ENCODE results near the gene TBC1D7. TPM values are rescaled to one million over a fixed set of nuclear protein-coding genes. Genes with fewer than 3 reads are reported as not detected.

TBC1D7 gene
- total RNA-seq, 4 donors from 2014 or later = 6.9 to 10.7 (median 9.6) TPM

- peaks cover 0 to 3% of the 10 kb centered on the region in 2 donors for H3K36me3 ChIP-seq
- intact Hi-C loops (cut with DNase I) = no loop called here
- no peak overlapping the region for H3K27ac ChIP-seq
- H3K27me3 ChIP-seq = no peaks in the 10 kb centered on the region
- no peaks in the 10 kb centered on the region for H3K9me3 ChIP-seq
- H3K4me3 ChIP-seq (replicated peaks in 1 of 3) = no peak overlapping the region
- no peak for DNase-seq
- WGBS, 2 donors = 86 to 90% methylated on average over 9 of the region's 9 CpGs
- no peak for TF ChIP-seq CTCF (IDR thresholded peaks at IDR 0.05)
- TF ChIP-seq POLR2A (IDR thresholded peaks at IDR 0.05) = no peak
- H3K4me1 ChIP-seq = peaks cover 0 to 10% of the 10 kb centered on the region in 2 donors
Observed at GRCh38 chr6:13300643-13301590, 27.4 kb downstream of the TBC1D7 start.

GRCh38 chr6:13299918-13300317, 28.4 kb downstream of the TBC1D7 start:
- TF ChIP-seq POLR2A (IDR thresholded peaks at IDR 0.05) (no peak), CTCF (IDR thresholded peaks at IDR 0.05) (no peak)
- no peak overlapping the region for H3K27ac ChIP-seq
- peaks cover 0 to 10% of the 10 kb centered on the region in 2 donors for H3K4me1 ChIP-seq
- no peaks in the 10 kb centered on the region for H3K27me3 ChIP-seq
- intact Hi-C loops (cut with DNase I) = no loop called here
- H3K4me3 ChIP-seq (replicated peaks in 1 of 3) = no peak overlapping the region
- H3K9me3 ChIP-seq = no peaks in the 10 kb centered on the region
- DNase-seq = no peak
- WGBS, 2 donors = 84 to 93% methylated on average over 6 of the region's 6 CpGs
- peaks cover 0 to 6% of the 10 kb centered on the region in 2 donors for H3K36me3 ChIP-seq

DNA sequence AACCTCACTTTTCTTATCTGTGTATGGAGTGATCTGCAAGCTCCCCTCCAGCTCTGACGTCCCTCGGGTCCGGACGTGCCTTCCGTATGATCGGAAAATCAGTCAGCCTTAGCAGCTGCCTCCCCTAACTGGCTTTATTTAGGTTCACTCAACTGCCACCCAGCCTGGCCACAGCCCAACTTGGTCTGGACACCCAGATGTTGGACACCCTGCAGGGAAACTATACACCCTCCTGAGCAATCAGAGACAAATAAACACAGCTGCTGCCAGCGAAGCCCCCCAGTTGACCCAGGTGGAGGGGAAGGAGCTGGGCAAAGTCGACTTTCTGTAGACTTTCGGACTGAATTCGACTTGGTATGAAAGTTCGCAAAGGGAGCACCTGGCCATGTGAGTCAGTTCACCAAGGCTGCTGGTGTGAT, 28.9 kb downstream of the TBC1D7 start:
- peaks cover 0 to 10% of the 10 kb centered on the region in 2 donors for H3K4me1 ChIP-seq
- 92 to 95% methylated on average over 11 of the region's 11 CpGs for WGBS, 2 donors
- peaks cover 0 to 11% of the 10 kb centered on the region in 2 donors for H3K36me3 ChIP-seq
- no peak for DNase-seq
- no peak for TF ChIP-seq POLR2A (IDR thresholded peaks at IDR 0.05)
- TF ChIP-seq CTCF (IDR thresholded peaks at IDR 0.05) = no peak
- H3K4me3 ChIP-seq (replicated peaks in 1 of 3) = no peak overlapping the region
- no peaks in the 10 kb centered on the region for H3K27me3 ChIP-seq
- intact Hi-C loops (cut with DNase I) = no loop called here
- no peaks in the 10 kb centered on the region for H3K9me3 ChIP-seq
- H3K27ac ChIP-seq = no peak overlapping the region

GRCh38 chr6:13298446-13298845, 29.9 kb downstream of the TBC1D7 start:
- Histone ChIP-seq H3K9me3 (no peaks in the 10 kb centered on the region), H3K36me3 (peaks cover 0 to 11% of the 10 kb centered on the region in 2 donors), H3K27ac (no peak overlapping the region), H3K4me3 (replicated peaks in 1 of 3) (no peak overlapping the region), H3K27me3 (no peaks in the 10 kb centered on the region), H3K4me1 (peaks cover 0 to 3% of the 10 kb centered on the region in 2 donors)
- whole genome bisulfite sequencing, 2 donors = 69 to 86% methylated on average over 3 of the region's 3 CpGs
- DNase-seq = no peak
- intact Hi-C loops (cut with DNase I) = no loop called here
- TF ChIP-seq CTCF (IDR thresholded peaks at IDR 0.05) (no peak), POLR2A (IDR thresholded peaks at IDR 0.05) (no peak)

DNA sequence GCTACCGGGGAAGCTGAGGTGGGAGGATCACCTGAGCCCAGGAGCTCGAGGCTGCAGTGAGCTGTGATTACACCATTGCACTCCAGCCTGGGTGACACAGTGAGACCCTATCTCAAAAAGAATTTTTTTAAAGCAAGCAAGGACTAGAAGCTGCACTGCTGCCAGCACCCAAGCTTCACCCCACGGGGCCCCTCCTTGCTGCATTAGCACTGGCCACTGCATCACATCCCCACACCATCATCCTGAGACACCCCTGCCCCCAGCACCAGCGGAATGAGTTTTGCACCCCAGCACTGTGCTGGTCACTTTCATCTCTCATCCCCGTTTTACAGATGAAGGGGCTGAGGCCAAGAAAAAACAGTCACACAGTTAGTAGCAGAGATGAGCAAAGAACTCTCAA, 30.9 kb downstream of the TBC1D7 start:
- intact Hi-C loops (cut with DNase I) = no loop called here
- H3K4me1 ChIP-seq = no peaks in the 10 kb centered on the region
- no peak overlapping the region for H3K27ac ChIP-seq

More for the DNA sequence above, 30.9 kb downstream of the TBC1D7 start:
- DNase-seq = no peak
- 89 to 92% methylated on average over 4 to 5 of the region's 5 CpGs for WGBS, 2 donors
- no peaks in the 10 kb centered on the region for H3K9me3 ChIP-seq
- H3K27me3 ChIP-seq = no peaks in the 10 kb centered on the region
- no peak overlapping the region for H3K4me3 ChIP-seq (replicated peaks in 1 of 3)
- no peak for TF ChIP-seq CTCF (IDR thresholded peaks at IDR 0.05)
- H3K36me3 ChIP-seq = peaks cover 0 to 9% of the 10 kb centered on the region in 2 donors

Measured in thyroid gland (tissue), 4 donors.